Endometrial microvascular endothelial cells (primary cell): Measurements from ENCODE around the gene FBXO24. TPM values are rescaled to one million over a fixed set of nuclear protein-coding genes. Genes with fewer than 3 reads are reported as not detected.

Experiments used
- in situ Hi-C: cut with HindIII; loops from 2 replicates; pipeline ENCODE4 v1.10.0; 2017; ENCODE audit warnings: low sequenced_read_pairs, low pct_unique_long_range_greater_than_20kb; ENCODE audit errors: inconsistent ontology term
- total RNA-seq: library from RNA; depleted of rRNA; stranded (reverse); fragments of >200 nt; gene quantifications from one replicate; pipeline ENCODE4 v1.2.3, GENCODE V29; 2015; ENCODE audit errors: inconsistent ontology term

FBXO24 gene
- total RNA-seq, 1 donor from 2014 or later: 1.8 TPM

- in situ Hi-C loops: no loop called here
Measured at GRCh38 chr7:100572281-100572948, 13.7 kb upstream of the FBXO24 start.

GRCh38 chr7:100572949-100573675 is 13.0 kb upstream of the FBXO24 start:
- in situ Hi-C loops: no loop called here

DNA sequence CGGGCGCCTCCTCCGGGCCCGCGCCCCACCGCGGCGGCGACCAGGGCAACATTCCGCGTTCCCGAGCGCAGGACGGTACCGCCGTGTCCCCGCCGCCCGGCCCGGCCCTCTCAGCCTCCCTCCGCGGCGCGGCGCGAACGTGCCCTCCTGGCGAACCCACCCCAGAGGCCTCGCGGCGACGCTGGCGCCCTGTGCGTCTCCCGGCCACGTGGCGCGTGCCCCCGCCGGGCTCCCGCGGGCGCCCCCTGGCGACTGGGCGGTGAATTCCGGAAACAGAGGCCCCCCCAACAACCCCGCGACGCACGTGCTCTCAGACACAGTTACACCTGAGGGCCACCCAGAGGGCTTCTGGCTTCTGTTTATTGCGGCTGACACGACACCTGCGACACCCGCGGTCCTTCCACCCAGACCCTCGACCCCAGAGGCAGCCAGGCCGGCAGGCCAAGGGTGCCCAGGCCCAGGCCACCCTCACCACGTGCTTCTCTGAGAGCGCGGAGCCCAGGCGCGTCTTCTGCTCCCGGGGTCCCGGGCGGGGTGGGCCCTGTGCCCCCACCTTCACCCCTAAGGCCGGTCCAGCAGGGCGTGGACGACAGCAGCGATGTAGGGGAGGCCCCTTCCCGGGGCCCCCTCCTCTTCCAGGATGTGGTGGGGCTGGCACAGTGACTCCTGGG is 12.3 kb upstream of the FBXO24 start, which contains the start of gene SAP25:
Gene SAP25 (minus strand): TSS at position 210 of the 671 bp plus-strand sequence. CDS start 158 bp downstream, at position 52.
- in situ Hi-C loops: no loop called here

- in situ Hi-C loops: no loop called here
Measured at GRCh38 chr7:100574362-100575205, 11.5 kb upstream of the FBXO24 start.

DNA sequence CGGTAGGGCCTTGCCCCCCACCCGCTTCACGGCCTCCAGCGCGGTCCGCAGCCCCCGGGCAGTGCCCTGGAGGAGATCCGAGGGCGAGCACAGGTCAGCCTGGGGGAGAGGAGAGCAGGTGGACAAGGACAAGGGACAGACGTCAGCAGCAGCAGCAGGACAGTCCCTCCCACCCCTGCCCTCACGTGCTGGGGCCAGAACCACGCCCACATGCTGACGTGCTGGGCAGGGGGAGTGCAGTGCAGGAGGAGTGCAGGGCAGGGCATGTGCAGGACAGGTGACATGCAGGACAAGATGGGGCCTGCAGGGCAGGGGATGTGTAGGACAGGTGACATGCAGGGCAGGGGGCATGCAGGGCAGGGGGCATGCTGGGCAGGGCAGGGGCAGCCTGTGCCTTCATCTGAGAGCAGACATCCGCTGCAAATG is 10.9 kb upstream of the FBXO24 start:
- in situ Hi-C loops: no loop called here

DNA sequence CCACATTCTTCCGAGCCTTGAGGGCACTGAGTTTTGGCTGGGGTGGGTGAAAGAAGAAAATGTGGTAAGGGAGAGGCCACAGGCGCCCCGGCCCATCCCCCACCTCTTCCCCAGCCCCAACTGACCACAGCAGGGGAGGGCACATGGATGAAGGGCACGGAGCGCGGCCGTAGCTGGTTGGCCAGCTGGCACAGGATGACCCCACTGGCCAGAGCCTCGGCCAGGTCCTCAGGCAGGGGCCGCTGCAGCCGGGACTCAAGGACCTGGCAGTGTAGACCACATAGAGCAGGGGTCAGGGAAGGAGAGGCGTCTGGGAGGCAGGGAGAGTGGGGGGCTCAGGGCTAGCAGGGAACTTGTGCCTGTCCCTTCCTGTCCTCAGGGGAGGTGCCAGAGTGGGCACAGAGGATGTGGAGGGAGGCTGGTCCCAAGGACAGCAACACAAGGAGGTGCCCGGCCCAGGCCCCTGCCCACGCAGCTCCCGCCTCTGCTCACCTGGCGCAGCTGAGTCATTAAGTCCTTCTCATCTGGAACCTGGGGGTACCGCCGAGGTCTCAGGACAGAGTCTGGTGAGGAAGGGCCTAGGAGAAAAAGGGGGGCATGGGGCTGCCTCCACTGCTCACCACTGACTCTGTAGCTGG is 10.3 kb upstream of the FBXO24 start:
- in situ Hi-C loops: no loop called here

DNA sequence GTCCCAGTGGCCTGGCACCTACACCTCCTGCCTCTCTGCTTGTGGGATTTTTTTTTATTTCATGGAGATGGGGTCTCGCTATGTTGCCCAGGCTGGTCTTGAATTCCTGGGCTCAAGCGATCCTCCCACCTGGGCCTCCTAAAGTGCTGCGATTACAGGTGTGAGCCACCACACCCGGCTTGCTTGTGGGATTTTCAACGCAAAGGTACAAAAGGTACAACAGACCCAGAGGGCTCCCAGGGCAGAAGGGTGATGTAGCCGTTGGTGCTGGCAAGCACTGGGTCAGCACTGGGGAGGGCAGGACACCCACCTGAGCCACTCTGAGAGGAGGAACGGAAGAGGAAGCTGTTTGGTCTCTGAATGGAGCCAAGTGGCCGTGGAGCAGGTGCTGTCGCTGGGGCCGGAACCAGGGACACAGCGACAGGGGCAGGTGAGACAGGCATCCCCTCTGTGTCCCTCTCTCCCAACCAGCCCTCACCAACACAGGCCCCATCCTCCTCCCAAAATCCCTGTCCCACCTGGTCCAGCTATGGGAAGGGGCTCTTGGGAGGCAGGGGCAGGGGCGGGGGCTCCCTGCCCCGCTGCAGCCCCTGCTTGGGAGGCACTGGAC is 9.6 kb upstream of the FBXO24 start:
- in situ Hi-C loops: no loop called here

DNA sequence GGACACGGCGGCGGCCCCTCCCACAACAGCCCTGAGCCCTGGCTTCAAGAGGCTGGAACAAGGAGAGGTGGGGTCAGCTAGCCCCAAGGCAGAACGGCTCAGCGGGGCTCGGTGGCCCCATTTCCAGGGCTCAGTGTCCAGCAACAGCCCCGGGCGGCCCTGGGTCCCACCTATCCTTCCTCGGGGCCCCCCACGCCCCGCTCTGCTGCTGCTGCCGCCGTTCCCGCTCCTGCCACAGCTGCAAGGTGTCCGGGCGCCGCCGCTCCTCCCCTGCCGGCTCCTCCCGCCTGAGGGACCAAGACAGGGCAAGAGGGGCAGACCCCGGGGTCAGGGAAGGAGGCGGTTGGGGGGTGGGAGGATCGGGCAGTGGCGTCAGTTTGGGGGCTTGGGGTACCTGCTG is 9.0 kb upstream of the FBXO24 start:
- in situ Hi-C loops: no loop called here

- in situ Hi-C loops: no loop called here
Measured at GRCh38 chr7:100577507-100577906, 8.6 kb upstream of the FBXO24 start.

- in situ Hi-C loops: no loop called here
Measured at GRCh38 chr7:100578246-100579183, 7.6 kb upstream of the FBXO24 start.

DNA sequence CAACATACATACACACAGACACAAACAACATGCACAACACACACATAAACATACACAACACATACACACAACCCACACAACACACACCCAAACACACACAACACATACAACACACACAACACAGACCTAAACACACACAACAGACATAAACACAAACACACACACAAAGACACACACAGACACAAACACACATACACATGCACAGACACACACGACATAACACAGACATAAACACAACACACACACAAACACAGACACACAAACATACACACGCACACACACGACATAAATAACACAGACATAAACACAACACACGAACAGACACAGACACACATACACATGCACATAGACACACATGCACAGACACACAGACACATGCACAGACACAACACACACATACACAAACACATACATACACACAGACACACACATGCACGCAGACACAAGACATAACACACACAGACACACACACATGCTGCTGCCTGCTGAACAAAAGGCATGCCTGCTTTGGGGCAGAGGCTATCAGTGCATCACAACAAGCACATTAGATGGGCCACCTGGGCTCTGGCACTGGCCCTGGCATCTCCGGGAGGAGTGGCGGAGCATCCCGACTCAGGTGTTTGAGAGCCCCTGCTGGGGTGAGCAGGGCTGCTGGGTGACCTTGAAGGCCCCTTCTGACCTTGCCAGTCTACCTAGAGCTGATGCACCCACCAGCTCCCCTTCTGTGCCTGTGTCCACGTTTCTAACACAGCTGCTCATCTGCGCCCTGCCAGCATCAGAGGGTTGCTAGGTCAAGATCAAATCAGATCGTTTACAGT is 5.5 kb upstream of the FBXO24 start:
- in situ Hi-C loops: no loop called here

DNA sequence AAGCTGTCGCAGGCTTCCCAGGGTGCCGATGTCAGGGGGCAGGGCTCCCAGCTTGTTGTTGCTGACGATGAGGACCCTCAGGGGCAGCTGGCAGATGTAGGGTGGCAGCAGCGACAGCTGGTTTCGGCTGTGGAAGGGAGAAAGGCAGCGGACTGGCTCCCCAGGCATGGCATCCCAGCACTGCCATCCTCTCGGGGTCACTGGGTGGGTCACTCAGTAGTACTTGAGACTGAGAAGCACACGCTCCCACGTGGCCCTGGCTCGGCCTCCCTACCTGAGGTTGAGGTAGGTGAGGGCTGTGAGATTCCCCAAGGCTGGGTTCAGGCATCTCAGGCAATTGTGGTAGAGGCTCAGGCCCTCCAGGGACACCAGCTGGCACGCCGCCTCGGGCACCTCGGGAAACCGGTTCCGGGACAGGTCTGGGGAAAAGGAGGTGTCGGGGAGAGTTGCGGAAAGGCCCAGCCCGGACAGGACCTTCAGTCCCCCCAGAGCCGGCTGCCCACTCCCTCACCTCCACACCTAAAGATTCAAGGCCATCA is 4.0 kb upstream of the FBXO24 start:
- in situ Hi-C loops: no loop called here

GRCh38 chr7:100582650-100583049 is 3.5 kb upstream of the FBXO24 start:
- in situ Hi-C loops: no loop called here

- in situ Hi-C loops: no loop called here
Measured at GRCh38 chr7:100583132-100584053, 2.7 kb upstream of the FBXO24 start.

- in situ Hi-C loops: no loop called here
Measured at GRCh38 chr7:100584054-100584682, 2.0 kb upstream of the FBXO24 start.
